NK-92 treated with Interleukin-12 subunit alpha and Interleukin-12 subunit beta, amount 100 ng/mL, for 24 hours (cell line): ENCODE data around the gene CYP4A22.
A peak's percentile ranks its signal among the peaks of the same experiment; 100 is the strongest.
"Not testable (repeated sequence)": the region's sequence is repeated elsewhere in the genome, so short reads cannot be mapped to it uniquely, and the experiment has no call there.

Source experiments
- DNase-seq: peaks from one replicate; lab custom pipeline; 2025; lab: John Stamatoyannopoulos, UW

CYP4A22 gene

DNA sequence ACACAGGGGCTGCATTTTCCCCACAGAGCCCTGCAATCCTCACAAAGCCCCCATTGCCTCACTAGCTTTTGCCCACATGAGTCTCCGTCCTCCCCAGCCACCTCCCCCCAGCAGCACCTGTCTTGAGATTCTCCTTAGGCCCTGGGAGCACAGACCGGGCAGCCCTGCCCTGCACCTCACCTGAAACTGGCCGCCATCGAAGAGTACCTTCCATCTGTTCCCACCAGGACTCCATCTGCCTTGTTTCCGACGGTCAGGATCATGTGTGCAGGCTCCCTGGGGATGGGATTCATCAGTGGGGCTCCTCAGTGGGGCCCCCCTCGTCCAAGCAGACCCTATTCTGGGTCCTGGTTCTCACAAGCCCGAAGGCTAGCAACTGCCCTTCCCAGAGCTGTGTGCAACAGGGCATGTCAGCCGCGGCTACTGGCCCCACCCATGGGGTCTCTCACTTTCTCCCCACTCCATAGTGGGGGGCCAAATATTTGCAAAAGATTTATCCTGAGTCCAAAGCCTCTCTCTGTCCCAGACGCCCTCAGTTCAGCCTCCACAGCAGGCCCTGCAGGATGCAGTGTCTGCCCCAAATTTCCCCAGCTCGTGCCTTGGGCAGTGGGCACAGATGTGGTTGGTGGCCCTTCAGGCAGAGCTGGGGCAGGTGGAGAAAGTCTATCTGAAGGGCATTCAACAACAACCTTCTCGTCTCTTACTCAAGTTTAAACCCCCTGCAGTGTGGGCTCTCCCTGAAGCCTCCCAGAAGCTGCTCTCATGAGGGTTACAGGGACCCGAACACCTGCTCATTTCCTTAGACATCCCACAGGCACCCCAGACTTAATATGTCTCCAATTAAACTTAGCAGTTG is 47.8 kb downstream of the CYP4A22 start:
- no peak for DNase-seq

DNA sequence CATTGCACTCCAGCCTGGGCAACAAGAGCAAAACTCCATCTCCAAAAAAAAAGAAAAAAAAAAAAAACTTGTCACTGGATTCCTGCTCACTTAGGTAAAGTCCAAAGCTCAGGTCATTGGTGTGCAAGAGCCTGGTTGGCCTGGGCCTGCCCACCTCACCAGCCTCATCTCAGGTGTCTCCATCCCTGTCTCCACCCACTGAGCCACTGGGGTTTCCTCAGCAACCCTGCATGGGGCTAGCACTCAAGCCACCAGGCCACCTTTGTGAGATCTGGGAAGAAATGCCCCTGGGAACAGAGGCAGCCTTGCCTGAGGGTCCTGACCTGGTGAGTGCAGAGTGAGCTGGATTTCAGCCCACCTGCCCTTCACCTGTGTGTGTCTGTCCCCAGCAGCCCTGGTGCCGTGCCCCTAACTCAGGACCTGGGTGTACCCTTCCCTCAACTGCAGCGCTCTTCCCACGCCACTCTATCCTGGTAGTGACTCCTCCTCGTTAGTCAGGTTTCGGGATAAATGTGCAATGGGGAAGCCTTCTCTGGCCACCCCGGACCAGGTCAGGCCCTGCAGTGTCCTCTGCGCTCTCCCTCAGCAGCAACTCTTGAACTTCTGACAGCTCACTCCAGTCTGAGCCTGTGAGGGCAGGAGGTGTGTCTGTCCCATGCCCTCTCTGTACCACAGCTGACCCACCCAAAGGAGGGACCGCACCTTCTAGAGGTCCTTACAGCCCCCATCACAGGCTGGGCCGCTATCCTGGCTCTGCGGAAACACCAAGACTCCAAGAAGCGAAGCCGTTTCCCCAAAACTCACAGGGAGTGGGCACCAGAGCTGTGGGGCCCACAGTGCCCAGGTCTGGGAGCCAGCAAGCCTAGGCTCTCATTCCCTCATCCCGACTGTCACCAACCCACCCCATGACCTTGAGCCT is 49.3 kb downstream of the CYP4A22 start:
- no peak for DNase-seq

DNA sequence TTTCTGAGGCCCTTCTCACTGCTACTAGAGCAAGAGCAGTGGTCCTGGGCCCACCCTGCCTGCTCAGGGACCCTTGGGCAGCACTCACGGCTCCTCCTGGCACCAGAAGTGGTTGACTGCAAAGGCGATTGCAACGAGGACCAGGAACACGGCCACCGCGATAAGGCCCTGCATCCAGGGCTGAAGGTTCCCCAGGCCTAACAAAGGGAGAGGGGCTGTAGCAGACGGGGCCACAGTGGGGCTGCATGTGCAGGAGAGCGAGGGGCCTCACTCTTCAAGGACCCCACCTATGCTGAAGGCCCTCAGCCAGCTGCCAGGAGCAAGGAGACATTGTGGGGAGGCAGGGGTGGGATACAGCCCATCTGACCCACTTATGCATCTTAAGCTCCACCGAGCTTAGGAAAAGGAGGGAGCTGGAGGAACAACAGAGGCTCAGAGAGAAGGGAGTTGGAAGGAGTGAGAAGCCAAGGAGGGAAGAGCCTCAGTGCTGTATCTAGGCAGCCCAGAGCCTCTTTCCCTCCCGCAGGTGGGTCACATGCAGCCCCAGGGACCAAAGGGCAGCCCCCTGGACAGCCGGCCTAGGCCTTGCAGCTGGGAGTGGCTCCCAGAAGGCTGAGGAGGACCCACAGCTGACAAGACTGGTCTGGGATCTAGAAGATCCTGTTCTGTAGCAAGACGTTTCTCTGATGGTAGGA is 50.1 kb downstream of the CYP4A22 start:
- DNase-seq, result no peak

DNA sequence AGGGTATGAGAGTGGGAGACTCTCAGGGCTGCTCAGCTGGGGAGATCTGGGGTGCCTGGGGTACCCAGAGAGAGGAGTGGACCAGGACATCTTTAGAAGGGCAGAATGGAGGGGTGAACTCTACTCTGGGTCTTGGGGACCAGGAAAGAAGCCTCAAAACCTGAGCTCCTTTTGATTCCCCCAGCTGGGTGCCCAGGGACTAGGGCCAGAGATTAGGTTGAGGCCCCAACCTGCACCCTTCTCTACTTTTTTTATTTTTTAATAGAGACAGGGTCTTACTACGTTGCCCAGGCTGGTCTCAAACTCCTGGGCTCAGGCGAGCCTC is 50.6 kb downstream of the CYP4A22 start:
- no peak for DNase-seq

DNA sequence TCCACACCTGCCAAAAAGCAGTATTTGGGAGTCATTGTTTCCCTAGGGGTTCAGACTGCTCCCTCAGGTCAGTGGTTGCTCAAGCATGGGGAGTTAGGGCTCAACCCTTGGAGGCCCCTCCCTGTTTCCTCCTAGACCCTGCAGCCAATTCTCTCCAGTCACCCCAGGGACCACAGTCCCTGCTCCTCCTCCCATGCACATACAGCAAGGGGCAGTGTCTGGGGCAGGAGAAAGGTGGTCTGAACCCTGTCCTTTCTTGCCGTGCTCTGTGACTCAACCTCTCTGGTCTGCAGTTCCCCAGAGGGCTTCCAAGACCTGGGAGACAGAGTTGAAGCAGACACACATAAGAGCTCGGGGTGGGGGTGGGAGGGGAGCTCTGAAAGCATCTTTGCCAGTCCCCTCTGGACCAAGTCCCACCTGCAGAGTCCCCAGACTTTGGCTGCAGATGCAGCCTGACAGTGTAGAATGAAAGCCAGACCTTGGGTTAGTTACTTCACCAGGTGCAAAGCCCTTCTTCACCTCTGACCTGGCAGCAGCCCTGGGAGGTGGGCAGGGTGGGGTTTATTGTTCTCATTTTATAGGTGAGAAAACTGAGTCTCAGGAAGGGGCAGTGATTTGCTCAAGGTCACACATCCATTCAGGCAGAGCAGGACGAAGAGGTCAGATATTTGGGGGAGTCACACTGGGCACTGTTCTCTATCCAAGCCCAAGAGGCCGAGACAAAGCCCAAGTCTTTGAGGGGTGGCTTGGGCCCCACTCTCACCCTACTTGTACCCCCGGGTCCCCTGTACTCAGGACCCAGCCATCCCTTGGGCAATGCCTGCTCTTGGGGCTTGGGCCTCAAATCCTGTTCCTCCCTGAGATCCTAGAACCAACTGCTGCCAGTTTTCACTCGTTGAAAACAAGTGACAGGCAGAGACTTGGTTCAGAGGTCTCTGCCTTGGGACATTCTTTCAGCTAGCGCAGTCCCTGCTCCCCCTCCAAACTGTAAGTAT is 51.8 kb downstream of the CYP4A22 start:
- no peak for DNase-seq

DNA sequence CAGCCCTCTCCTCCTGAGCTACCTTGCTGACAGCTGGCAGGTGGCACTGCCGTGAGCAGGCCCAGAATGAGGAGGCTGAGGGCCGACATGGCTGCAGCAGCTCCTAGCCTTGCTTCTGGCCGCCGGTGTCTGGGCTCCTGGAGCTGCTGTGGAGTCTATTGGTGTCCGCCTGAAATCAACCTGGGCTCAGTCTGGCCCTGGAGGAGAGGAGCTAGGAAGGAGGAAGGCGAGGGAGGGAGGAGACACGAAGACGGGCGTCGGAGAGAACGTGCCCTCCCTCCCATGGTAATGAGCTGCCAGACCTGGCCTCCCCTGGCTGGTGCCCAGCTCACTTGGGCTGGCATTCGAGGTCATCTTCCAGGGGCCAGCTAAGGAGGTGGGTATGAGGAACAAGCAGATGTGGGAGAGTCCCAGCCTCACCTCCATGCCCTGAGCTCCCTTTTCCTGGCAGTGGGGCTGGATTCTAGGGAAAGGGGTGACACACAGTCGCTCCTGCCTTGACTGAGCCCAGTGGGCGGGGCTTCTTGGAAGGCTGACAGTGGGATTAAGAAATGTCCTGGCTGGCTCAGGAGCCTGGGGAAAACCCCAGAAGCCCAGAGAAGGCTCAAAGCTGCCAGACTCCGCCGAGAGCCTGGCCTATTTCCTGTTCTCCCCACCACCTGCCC is 52.7 kb downstream of the CYP4A22 start, which contains the start of gene PDZK1IP1:
Gene PDZK1IP1, minus strand, starts transcription at position 193 of the 665 bp plus-strand sequence. Its CDS starts 104 bp downstream, at position 89.
- no peak for DNase-seq

DNA sequence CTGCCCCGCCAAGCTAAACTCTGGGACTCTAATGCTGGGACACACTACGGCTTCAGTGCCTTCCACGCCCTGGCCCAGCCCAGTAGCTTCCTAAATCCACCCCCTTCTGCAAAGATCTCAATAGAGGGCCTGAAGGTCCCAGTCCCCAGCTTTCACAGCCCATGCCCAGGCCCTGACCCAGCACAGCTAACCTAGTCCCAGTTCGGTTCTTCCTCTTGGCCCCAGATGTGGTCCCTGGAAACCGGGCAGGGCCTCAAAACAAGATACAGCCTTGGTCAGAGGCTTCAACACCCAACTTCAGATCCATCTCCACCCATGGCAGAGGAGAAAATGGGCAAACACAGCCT is 53.2 kb downstream of the CYP4A22 start:
- DNase-seq, result no peak

DNA sequence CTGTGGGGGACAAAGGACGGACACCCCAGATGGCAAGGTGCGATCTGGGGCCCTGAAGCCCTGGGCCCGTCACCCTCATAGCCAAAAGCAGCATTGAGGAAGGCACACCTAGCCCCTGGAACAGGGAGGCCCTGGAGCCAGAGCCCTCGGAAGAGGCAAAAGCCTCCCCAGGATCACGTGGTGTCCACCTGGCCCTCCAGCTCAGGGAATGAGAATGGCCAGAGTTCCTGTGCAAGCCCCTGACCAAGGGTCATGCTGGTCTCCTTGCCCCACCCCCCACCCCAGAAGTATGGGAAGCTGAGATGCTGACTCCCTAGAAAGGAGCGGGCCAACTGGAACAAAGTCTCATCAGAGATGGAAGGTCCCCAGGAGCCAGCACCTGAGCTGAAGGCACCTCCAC is 53.6 kb downstream of the CYP4A22 start:
- no peak for DNase-seq

DNA sequence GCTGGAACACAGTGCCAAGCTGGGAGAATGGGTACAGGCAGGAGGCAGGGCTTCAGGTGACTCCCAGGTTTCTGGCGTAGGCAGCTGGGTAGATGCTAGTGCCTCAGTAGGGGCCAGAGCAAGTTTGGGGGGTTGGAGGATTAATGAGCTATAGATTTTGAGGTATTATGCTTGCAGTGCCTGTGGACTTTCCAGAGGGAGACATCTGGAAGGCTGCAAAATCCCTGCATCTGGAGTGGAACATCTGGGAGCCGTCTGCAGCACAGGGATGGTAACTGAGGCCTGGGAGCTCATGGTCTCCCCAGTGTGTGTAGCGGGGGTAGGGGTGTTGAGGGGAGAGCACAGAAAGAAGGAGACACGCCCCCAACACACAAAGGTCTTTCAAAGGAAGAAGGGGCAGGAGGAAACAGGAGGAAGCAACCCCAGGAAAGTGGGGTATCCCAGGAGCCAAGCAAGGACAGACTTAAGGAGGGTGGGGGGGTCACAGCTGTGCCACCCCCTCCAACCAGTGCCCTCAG is 54.8 kb downstream of the CYP4A22 start:
- DNase-seq, result no peak

DNA sequence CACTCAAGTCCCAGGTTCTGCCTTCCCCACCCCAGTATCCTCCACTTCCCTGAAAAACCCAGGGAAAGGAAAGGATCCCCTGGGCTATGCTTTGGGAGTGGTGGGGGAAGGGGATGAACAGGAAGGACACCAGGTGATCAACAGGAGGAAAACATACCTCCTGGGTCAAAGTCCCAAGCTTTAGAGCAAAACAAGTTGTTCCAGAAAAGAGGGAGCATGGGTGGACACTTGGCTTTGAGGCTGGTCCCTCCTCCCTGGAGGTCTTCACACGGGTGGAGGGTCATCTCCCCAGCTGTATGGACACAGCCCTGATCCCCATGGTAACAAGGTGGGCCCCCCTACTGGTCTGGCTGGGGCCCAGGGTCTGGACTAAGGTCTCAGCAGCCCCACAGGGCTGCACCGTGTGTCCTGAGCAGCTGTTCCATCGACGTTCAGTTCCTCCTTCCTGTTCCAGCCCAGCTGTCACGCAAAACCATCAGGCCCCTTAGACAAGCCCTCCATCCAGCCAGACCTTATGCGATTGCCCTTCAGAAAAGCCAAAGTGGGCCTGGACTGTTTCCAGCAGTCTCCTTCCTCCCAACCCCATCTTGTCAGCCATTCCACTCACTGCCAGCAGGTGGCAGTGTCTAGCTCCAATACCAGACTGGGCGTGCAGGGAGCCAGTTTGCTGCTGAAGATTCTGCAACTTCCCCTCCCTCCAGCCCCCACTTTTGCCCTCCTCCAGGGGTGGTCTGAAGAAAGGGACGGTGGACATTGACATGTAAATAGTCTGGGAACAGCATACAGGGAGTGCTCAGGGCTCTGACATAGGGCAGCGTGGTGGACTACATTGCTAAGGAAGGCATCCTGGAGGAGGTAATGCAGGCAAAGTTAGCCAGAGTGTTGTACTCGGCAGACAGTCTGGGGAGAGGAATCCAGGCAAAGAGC is 55.5 kb downstream of the CYP4A22 start:
- peak; percentile 21 for DNase-seq

DNA sequence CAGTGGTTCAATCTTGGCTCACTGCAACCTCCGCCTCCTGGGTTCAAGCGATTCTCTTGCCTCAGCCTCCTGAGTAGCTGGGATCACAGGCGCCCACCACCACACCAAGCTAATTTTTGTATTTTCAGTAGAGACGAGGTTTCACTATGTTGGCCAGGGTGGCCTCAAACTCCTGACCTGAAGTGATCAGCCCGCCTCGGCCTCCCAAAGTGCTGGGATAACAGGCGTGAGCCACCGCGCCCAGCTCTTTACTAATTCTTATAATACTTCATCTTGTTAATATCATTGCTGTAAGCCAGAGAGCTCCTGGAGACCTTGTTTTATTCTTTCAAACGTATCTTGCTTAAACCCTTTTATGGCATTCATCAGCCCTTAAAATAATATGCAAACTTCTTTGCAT is 56.3 kb downstream of the CYP4A22 start:
- not testable (repeated sequence) for DNase-seq

DNA sequence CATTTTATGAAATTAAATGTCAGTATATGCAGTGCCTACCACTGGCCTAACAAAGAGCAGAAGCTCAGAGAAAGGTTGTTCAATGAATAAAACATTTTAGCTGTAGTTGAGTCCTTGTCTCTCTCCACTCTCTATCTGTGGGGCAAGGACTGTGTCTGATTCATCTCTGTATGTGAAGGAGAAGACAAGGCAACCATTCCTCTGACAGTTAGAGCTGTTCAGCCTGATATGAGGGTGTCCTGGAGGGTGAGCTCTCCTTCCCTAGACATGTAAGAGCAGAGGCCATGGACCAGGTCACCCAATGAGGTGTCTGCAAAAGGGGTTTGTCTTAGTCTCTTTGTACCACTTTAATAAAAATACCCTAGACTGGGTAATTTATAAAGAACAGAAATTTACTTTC is 57.1 kb downstream of the CYP4A22 start:
- DNase-seq, result no peak

DNA sequence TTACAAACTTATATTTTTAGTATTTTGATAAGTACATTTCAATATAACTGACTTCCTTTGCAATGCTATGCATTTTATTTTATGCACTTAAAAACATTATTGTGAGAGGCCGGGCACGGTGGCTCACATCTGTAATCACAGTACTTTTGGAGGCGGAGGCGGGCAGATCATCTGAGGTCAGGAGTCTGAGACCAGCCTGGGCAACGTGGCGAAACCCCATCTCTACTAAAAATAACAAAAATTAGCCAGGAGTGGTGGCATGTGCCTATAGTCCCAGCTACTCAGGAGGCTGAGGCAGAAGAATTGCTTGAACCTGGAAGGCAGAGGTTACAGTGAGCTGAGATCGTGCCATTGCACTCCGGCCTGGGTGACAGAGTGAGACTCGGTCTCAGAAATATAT is 58.7 kb downstream of the CYP4A22 start:
- DNase-seq, result not testable (repeated sequence)

DNA sequence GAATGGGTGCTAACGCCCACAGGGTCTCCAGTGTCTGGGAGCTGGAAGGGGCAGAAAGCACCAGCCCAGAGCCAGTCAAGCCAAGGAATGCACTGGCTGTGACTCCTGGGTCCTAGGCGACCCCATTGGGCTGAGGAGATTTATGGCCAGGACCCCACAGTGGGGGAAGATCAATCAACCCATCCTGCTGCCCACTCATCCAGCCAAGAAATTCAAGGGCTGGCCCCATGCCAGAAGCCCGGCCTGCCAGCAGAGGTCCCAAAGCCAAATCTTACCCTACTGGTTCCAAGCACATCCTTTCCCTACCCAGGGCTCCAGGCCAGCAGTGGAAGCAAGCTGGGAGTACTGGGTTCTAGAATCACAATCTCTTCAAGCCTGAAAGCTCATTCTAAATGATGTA is 59.4 kb downstream of the CYP4A22 start:
- no peak for DNase-seq

DNA sequence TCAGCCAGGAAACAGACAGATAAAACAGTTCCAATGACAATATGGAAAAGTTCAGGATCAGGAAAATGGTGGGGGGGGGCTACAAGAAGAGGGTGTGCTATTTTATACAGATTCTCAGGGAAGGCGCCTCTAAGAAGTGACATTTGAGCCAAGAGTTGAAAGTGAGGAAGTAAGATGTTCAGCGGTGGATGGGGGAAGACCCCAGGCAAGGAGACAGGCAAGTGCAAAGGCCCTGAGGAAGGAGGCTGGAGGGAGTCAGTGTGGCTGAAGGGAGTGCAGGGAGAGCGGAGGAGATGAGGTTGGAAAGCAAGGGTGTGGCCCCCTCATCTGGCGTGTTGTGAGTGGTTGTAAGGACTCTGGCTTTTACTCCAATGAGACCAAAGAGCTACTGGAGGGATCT is 61.0 kb downstream of the CYP4A22 start:
- no peak for DNase-seq
